ENCODE data around the gene FAM13A. TPM values are rescaled to one million over a fixed set of nuclear protein-coding genes. Genes with fewer than 3 reads are reported as not detected.

Gene FAM13A
- total and polyA plus RNA-seq, 10 of the 15 experiments (the other 5 are each of a cell fraction or from before 2014, with no cell fraction given) = 0.05 to 1.8 (median 0.27) TPM; not detected in 1

DNA sequence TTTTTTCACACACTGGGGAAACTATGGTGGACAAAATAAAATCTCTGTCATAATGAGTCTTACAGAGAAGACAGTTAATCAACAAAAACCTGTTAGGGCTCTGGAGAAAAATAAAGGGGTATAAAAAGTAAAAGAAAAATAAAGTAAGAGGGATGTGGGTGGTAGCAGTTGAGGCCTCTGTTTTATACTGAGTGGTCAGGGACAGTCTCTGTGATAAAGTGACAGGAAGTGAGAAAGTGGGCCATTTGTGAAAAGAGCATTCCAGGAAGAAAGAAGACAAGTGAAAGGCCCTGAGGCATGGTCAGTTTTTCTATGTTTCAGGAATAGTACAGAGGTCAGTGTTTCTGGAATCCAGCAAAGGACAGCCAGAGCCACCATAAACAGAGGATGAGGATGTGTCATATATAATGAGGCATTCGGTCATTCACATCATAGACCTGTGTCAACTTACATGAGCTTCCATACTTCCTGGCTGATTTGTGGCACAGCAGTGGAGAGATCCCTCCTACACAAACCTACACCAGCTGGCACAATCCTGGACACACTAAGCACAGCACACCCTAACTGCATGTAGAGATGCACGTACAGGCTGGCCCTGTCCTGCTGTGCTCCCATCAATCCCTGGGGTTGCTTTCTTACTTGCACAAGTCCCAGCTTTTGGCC, 295.0 kb downstream of the FAM13A start:
- no peak for ATAC-seq
- SMC1A ChIA-PET (ENCODE audit: uncharacterized antibody, unreplicated experiment) = no interaction called here
- Histone ChIP-seq H3K4me1 (ENCODE audit: control insufficient read depth, insufficient read depth, low read length) (no peaks in the 10 kb centered on the region), H3K79me2 (ENCODE audit: control insufficient read depth, insufficient read depth, low read length) (no peaks in the 10 kb centered on the region), H2AFZ (ENCODE audit: control insufficient read depth, low read depth, low read length) (no peak overlapping the region), H3K27me3 (replicated peaks in 1 of 2; ENCODE audit: control insufficient read depth in 2 of 2, insufficient read depth in 2 of 2, low read length in 1 of 2) (no peaks in the 10 kb centered on the region; a peak in 2 of 4 replicates), H3K36me3 (ENCODE audit: control insufficient read depth in 2 of 2, insufficient read depth in 2 of 2, low read length in 1 of 2) (no peaks in the 10 kb centered on the region), H3K4me2 (ENCODE audit: control insufficient read depth, insufficient read depth) (no peak overlapping the region), H3K9me3 (replicated peaks; ENCODE audit: control insufficient read depth, insufficient read depth, low read length) (no peaks in the 10 kb centered on the region), H3K9ac (ENCODE audit: control insufficient read depth, insufficient read depth, low read length) (no peak overlapping the region), H3K4me3 (no peak overlapping the region), H3K27ac (ENCODE audit: control insufficient read depth, insufficient read depth) (no peak overlapping the region), H4K20me1 (ENCODE audit: control insufficient read depth, insufficient read depth) (no peaks in the 10 kb centered on the region)
- CTCF ChIA-PET = no interaction called here
- 66% methylated on average over 2 of the region's 2 CpGs for WGBS (ENCODE audit: insufficient coverage, insufficient replicate concordance, low lambda C conversion rate, missing lambda C conversion rate)
- no peak for DNase-seq (ENCODE audit: low read depth, low spot score)
- no TSS peak for BruUV-seq (replicated peaks)
- in situ Hi-C loops (cut with MboI) (no loop called here), intact Hi-C loops (cut with micrococcal nuclease; ENCODE audit: unreplicated experiment) (no loop called here)
- POLR2A ChIA-PET = interaction anchor here (0.6 kb wide), 1 partner anchor 74 kb away, joined by 3 read pairs; no protein-coding TSS in a partner anchor
- TF ChIP-seq TCF3 (IDR thresholded peaks at IDR 0.05; ENCODE audit: borderline replicate concordance, insufficient read depth, low read depth, low read length) (no peak), RAD51 (IDR thresholded peaks at IDR 0.05) (no peak), RELB (IDR thresholded peaks at IDR 0.05; ENCODE audit: low read depth) (no peak), SMAD5 (IDR thresholded peaks at IDR 0.05; ENCODE audit: low read depth) (no peak), ETV6 (conservative IDR thresholded peaks at IDR 0.05 in 1 of 2, IDR thresholded peaks at IDR 0.05 in 1 of 2; ENCODE audit: borderline replicate concordance in 1 of 2, low read depth in 1 of 2) (no peak), RBBP5 (conservative IDR thresholded peaks at IDR 0.05) (no peak), DPF2 (IDR thresholded peaks at IDR 0.05) (no peak), POU2F2 (IDR thresholded peaks at IDR 0.05; ENCODE audit: borderline replicate concordance, low read depth, low read length) (no peak), MEF2A (IDR thresholded peaks at IDR 0.05; ENCODE audit: insufficient read depth, low read depth, low read length) (no peak)
- TF ChIP-seq, protein P1, sequence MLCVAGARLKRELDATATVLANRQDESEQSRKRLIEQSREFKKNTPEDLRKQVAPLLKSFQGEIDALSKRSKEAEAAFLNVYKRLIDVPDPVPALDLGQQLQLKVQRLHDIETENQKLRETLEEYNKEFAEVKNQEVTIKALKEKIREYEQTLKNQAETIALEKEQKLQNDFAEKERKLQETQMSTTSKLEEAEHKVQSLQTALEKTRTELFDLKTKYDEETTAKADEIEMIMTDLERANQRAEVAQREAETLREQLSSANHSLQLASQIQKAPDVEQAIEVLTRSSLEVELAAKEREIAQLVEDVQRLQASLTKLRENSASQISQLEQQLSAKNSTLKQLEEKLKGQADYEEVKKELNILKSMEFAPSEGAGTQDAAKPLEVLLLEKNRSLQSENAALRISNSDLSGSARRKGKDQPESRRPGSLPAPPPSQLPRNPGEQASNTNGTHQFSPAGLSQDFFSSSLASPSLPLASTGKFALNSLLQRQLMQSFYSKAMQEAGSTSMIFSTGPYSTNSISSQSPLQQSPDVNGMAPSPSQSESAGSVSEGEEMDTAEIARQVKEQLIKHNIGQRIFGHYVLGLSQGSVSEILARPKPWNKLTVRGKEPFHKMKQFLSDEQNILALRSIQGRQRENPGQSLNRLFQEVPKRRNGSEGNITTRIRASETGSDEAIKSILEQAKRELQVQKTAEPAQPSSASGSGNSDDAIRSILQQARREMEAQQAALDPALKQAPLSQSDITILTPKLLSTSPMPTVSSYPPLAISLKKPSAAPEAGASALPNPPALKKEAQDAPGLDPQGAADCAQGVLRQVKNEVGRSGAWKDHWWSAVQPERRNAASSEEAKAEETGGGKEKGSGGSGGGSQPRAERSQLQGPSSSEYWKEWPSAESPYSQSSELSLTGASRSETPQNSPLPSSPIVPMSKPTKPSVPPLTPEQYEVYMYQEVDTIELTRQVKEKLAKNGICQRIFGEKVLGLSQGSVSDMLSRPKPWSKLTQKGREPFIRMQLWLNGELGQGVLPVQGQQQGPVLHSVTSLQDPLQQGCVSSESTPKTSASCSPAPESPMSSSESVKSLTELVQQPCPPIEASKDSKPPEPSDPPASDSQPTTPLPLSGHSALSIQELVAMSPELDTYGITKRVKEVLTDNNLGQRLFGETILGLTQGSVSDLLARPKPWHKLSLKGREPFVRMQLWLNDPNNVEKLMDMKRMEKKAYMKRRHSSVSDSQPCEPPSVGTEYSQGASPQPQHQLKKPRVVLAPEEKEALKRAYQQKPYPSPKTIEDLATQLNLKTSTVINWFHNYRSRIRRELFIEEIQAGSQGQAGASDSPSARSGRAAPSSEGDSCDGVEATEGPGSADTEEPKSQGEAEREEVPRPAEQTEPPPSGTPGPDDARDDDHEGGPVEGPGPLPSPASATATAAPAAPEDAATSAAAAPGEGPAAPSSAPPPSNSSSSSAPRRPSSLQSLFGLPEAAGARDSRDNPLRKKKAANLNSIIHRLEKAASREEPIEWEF (IDR thresholded peaks at IDR 0.05; ENCODE audit: insufficient replicate concordance, low read depth, low read length) = no peak
- RAD21 ChIA-PET (ENCODE audit: unreplicated experiment) = no interaction called here
- FAIRE-seq = no peak

All from GM12878 (cell line).